HG03175 (cell line): ENCODE data around the gene ANKRD44.
"Not testable (repeated sequence)": the region's sequence is repeated elsewhere in the genome, so short reads cannot be mapped to it uniquely, and the experiment has no call there.

Experiments
- ATAC-seq: cut with Tn5 transposase; IDR thresholded peaks from one replicate; pipeline ENCODE4 v1.9.1; 2021; ENCODE audit warnings: mild to moderate bottlenecking, moderate library complexity; ENCODE audit not compliant: unreplicated experiment

Gene ANKRD44

GRCh38 chr2:197088694-197089093, 221.9 kb downstream of the ANKRD44 start:
- no peak for ATAC-seq

DNA sequence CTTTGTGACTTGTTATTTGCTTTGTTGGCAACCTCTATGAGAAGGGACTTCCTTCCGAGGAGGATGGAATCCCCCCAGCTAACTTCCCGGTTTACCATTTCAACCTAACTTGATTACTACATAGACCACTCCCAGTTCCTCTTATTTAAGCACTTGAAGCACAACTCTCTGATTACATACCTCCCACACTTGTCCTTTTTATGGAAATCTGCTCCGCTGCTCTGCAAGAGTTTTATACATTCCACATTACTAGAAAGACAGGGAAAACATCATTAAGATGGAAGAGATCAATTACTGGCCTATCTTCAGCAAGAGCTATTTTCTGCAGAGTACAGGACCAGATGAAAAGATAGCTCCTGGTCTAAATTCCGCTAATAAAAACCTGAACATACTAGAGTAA, 224.1 kb downstream of the ANKRD44 start:
- ATAC-seq, result no peak

DNA sequence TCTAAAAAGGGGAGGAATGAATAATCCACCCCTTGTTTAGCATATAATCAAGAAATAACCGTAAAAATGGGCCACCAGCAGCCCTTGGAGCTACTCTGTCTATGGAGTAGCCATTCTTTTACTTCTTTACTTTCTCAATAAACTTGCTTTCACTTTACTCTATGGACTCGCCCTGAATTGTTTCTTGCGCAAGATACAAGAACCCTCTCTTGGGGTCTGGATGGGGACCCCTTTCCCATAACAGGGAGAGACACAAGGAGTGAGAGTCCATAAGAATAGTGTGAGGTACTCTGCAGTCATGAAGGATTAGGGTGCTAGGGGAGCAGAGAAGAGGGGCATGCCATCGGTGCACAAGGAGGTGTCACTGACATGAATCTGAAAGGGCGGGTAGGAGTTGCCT, 224.9 kb downstream of the ANKRD44 start:
- no peak for ATAC-seq

DNA sequence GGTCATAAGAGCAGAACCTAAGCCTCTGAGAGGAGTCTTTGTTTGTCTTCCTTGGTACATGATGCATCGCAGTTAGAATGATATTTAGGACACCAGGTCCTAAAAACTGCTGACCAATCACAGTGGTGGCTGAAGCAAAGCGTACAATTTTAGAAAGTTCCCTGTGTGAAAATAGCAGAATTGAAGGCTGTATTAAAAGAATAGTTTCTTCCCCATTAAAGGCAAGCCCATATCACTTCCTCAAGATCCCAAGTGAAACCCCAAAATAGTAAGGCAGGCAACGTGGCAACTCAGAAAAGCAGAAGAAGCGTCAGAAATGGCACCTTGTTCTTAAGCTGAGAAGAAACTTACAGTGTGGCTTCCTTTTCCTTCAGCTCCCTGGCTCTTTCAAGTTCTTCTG, 229.3 kb downstream of the ANKRD44 start:
- ATAC-seq, result no peak

DNA sequence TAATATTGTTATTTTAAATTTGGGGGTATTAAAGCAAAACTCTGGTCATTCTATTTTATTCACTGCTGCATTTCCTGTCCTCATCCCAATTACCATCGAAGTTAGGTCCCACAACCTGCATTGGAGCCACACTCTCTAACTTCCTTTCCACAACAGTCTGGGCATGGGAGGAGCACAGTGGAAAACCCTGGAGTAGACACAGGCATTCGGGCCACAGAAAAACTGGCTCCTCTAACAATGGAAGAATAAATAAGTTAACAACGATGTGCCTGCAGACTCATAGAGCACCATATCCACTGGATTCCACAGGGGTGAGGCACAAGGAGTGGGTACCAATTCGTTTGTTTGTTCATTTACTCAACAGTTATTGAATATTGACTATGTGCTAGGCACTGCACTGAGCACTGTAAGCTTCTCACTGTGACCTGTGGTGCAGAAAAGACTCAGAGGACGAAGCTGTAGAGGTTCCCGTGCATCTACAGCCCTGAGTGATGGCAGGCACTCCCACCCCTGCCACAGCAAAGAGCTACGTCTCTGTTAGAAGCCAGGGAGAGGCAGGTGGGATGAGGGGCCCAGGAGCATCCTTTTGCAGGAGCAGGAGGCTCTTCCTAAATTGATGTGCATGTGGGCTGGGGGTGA, 229.9 kb downstream of the ANKRD44 start:
- no peak for ATAC-seq

DNA sequence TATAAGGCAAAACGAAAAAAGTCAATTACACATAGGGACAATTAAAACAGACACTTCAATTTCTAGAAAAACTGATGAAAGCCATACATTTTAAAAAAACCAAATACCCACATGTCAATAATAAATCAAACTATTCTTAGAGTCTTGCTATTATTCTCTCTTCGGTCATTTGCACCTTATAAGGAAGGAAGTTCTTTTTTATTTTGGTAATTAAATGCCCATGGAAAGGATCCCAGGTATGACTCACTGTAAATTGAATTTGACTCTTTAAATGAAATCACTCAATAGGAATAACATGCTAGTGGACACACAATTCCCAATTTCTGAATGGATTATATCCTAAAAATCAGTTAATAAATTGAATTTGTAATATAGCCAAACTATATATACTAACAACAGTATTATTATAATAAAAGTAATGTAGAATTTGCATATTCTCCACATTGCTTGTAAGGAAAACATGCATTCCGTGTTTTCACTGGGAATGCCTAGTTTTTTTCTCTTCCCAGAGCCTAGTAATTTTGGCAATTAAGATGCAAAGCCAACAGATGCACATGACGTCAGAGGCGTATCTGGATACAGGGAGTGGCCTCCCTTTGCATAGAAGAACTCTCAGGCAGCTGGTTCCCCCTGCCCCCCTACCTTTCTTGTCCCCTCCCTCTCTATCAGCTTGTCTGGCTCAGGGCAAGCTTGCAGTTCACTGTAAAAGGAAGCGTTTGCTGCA, 230.6 kb downstream of the ANKRD44 start:
- ATAC-seq, result no peak

DNA sequence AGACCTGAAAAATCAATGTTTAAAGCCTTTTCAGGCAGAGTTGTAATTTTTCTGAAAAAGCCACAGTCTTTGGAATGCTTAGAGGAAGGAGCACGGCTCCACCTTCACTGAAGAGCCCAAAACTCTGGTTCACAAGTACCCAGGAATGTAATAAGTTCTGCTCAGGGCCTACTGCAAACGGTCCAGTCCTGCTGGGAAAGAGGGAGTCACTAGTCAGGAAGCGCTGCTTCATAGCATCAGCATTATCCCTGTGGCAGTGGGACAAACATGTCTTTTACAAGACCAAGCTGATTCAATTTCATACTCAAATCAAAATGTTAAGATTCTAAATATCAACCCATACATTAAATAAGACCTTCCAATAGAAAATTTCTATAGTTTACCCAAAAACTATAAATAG, 231.2 kb downstream of the ANKRD44 start:
- ATAC-seq, result no peak

DNA sequence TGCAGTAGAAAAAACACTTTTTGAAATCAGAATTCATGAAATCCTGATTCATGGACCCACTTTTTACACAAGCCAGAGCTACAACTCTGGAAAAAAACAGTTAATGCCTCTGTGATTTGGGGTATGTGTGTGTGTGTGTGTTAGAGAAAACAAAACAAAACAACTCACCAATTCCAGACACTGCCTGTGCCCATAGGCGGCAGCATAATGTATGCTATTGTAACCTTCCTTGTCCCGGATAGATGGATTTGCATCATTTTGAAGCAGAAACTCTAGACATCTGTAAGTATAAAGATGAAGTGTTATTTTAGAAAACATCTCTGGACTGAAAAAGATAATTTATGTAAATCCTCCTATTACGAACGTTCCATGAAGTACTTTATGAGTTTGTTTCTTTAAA, 232.0 kb downstream of the ANKRD44 start:
- no peak for ATAC-seq

GRCh38 chr2:197077336-197077735, 233.2 kb downstream of the ANKRD44 start:
- no peak for ATAC-seq

DNA sequence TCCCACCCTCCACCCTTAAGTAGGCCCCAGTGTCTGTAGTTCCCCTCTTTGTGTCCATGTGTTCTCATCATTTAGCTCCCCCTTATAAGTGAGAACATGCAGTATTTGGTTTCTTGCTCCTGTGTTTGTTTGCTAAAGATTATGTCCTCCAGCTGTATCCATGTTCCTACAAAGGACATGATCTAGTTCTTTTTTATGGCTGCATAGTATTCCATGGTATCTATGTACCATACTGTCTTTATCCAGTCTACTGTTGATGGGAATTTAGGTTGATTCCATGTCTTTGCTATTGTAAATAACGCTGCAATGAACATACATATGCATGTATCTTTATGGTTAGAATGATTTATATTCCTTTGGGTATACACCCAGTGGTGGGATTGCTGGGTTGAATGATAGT, 233.9 kb downstream of the ANKRD44 start:
- no peak for ATAC-seq

GRCh38 chr2:197075754-197076337, 234.7 kb downstream of the ANKRD44 start:
- ATAC-seq, result no peak

- no peak for ATAC-seq
These were observed 235.3 kb downstream of the ANKRD44 start for GRCh38 chr2:197075281-197075680.

GRCh38 chr2:197073701-197074433, 236.7 kb downstream of the ANKRD44 start:
- no peak for ATAC-seq

DNA sequence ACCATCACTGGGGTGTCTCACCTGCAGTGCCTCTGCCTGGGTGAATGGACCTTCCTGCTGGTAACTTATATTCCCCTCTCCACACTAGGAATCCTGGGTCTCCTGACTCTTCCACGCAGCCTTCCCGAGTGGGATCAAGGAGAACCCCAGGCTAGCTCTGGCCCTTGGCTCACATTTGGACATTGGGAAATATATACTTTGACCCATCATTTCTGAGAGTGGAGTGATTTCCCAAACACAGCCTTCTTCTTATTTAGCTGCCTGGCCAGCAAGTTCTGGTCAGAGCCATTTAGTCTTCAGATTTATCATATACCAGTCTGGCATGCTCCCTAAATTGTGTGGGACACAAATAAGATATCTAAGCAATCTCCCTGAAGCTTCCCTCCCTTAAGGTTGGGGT, 237.3 kb downstream of the ANKRD44 start:
- ATAC-seq, result no peak

- no peak for ATAC-seq
These were observed 238.0 kb downstream of the ANKRD44 start for GRCh38 chr2:197072533-197072932.

GRCh38 chr2:197071790-197072436, 238.7 kb downstream of the ANKRD44 start:
- no peak for ATAC-seq

DNA sequence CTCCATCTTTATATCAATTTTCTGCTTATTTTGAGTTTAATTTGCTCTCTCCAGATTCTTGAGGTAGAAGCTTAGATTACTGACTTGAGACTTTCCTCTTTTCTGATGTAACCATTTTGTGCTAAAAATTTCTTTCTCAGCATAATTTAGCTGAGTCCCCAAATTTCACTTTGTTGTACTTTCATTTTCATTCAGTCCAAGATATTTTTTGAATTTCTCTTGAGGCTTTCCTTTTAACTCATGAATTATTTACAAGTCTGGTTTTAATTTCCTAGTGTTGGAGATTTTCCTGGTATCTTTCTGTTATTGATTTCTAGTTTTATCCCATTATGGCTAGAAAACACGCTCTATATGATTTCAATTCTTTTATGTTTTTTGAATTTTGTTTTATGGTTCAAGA, 239.4 kb downstream of the ANKRD44 start:
- no peak for ATAC-seq

- no peak for ATAC-seq
These were observed 240.6 kb downstream of the ANKRD44 start for GRCh38 chr2:197069958-197070357.

DNA sequence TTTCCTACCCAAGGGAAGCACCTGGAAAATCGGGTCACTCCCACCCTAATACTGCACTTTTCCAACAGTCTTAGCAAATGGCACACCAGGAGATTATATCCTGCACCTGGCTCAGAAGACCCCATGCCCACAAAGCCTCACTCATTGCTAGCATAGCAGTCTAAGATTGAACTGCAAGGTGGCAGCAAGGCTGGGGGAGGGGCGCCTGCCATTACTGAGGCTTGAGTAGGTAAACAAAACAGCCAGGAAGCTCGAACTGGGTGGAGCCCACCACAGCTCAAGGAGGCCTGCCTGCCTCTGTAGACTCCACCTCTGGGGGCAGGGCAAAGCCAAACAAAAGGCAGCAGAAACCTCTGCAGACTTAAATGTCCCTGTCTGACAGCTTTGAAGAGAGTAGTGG, 248.0 kb downstream of the ANKRD44 start:
- ATAC-seq, result not testable (repeated sequence)

- ATAC-seq, result no peak
These were observed 251.1 kb downstream of the ANKRD44 start for GRCh38 chr2:197059477-197059876.

GRCh38 chr2:197058777-197059300, 251.7 kb downstream of the ANKRD44 start:
- no peak for ATAC-seq
